ENCODE results near the gene NTRK3. TPM values are rescaled to one million over a fixed set of nuclear protein-coding genes. Genes with fewer than 3 reads are reported as not detected.

The NTRK3 gene
- total RNA-seq, 1 experiment from 2014 or later = not detected

DNA sequence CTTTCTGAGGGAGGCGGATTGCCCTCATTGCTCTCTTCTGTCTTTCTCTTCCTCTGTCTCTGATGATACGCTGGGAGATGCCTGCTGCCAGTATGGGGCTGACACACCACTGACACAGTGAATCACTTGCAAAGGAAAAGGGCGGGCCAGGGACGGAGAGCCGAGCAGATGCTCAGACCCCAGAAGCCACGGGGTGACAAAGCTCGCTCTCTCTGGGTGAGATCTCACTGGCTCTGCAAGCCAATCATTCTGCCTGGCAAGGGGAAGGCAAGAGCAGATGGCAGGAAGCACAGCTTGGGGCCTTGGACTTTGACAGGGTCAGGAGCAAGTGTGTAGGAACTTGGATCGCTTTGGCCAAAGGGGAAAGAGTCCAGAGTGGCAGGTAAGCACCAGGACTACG lies 198.7 kb downstream of the NTRK3 start:
- Histone ChIP-seq H3K4me3 (ENCODE audit: low read depth, low read length) (no peak overlapping the region), H3K27me3 (replicated peaks; ENCODE audit: control insufficient read depth, insufficient read depth, low read length) (no peaks in the 10 kb centered on the region), H3K4me1 (no peaks in the 10 kb centered on the region), H3K36me3 (ENCODE audit: control insufficient read depth, insufficient read depth, low read length) (no peaks in the 10 kb centered on the region), H3K9me3 (no peaks in the 10 kb centered on the region)
- ChIA-PET CTCF (no interaction called here), POLR2A (no interaction called here)
- H3K9me3 Mint-ChIP-seq (ENCODE audit: unreplicated experiment) = no peaks in the 10 kb centered on the region
- DNase-seq = no peak
- no peaks in the 10 kb centered on the region for H3K36me3 Mint-ChIP-seq (ENCODE audit: insufficient read depth, unreplicated experiment)
- no peak for TF ChIP-seq CTCF (IDR thresholded peaks at IDR 0.05; ENCODE audit: insufficient read depth in 1 of 2, low read depth in 1 of 2, low read length in 1 of 2, severe bottlenecking in 1 of 2, unreplicated experiment in 1 of 2)
- no peak overlapping the region for H3K4me3 Mint-ChIP-seq (ENCODE audit: unreplicated experiment)
- H3K27me3 Mint-ChIP-seq (ENCODE audit: insufficient read depth, unreplicated experiment) = peaks cover 6% of the 10 kb centered on the region
- no peaks in the 10 kb centered on the region for H3K4me1 Mint-ChIP-seq (ENCODE audit: low read depth, unreplicated experiment)
- BruUV-seq (replicated peaks) = no TSS peak
- intact Hi-C loops (cut with micrococcal nuclease; ENCODE audit: unreplicated experiment) = no loop called here
- H3K27ac Mint-ChIP-seq (ENCODE audit: unreplicated experiment) = no peak overlapping the region

DNA sequence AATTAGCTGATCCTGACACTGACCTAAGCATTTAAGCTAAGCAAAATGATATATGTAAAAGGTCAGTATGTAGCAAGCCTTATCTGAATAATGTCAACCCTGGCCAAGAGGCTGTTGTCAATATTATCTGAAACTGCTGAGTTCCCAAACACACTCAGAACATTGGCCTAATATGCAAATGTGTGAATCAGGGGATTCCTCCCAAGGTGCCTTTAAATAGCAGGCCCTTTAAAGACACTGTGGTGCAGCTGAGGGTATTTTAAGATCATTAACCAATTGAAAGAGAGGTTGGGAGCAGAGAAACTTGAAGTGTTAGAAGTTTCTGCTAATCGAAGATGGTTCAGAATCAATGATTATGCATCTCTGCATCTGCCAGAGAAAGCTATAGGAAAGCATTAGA lies 207.0 kb downstream of the NTRK3 start:
- Histone ChIP-seq H3K27me3 (replicated peaks; ENCODE audit: control insufficient read depth, insufficient read depth, low read length) (no peaks in the 10 kb centered on the region), H3K9me3 (no peaks in the 10 kb centered on the region), H3K4me1 (no peaks in the 10 kb centered on the region), H3K4me3 (ENCODE audit: low read depth, low read length) (no peak overlapping the region), H3K36me3 (ENCODE audit: control insufficient read depth, insufficient read depth, low read length) (no peaks in the 10 kb centered on the region)
- POLR2A ChIA-PET = no interaction called here
- DNase-seq = no peak
- H3K27ac Mint-ChIP-seq (ENCODE audit: unreplicated experiment) = no peak overlapping the region
- H3K36me3 Mint-ChIP-seq (ENCODE audit: insufficient read depth, unreplicated experiment) = no peaks in the 10 kb centered on the region
- H3K27me3 Mint-ChIP-seq (ENCODE audit: insufficient read depth, unreplicated experiment) = peaks cover 7% of the 10 kb centered on the region
- CTCF ChIA-PET = no interaction called here
- no peak for TF ChIP-seq CTCF (IDR thresholded peaks at IDR 0.05; ENCODE audit: insufficient read depth in 1 of 2, low read depth in 1 of 2, low read length in 1 of 2, severe bottlenecking in 1 of 2, unreplicated experiment in 1 of 2)
- H3K9me3 Mint-ChIP-seq (ENCODE audit: unreplicated experiment) = no peaks in the 10 kb centered on the region
- intact Hi-C loops (cut with micrococcal nuclease; ENCODE audit: unreplicated experiment) = no loop called here
- no peak overlapping the region for H3K4me3 Mint-ChIP-seq (ENCODE audit: unreplicated experiment)
- no peaks in the 10 kb centered on the region for H3K4me1 Mint-ChIP-seq (ENCODE audit: low read depth, unreplicated experiment)
- BruUV-seq (replicated peaks) = no TSS peak

DNA sequence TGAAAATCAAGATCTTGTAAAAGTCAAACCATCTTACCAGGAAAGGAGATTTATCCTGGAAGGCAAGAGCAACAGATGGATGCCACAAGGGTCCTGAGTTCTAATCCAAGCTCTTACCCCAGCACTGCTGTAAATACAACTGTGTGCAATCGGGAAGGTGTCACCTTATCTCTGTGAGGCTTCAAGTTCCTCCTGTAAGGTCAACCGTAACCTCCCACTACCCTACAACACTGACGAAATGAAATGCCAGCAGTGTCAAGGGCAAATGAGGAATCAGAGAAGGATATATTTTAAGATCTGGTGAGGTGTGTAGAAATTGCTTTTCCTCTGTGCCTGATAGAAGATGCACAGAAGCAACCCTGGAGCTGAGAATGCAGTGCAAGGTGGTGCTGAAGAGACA lies 207.8 kb downstream of the NTRK3 start:
- Mint-ChIP-seq H3K4me3 (ENCODE audit: unreplicated experiment) (no peak overlapping the region), H3K9me3 (ENCODE audit: unreplicated experiment) (no peaks in the 10 kb centered on the region), H3K36me3 (ENCODE audit: insufficient read depth, unreplicated experiment) (no peaks in the 10 kb centered on the region), H3K4me1 (ENCODE audit: low read depth, unreplicated experiment) (no peaks in the 10 kb centered on the region), H3K27me3 (ENCODE audit: insufficient read depth, unreplicated experiment) (peaks cover 7% of the 10 kb centered on the region), H3K27ac (ENCODE audit: unreplicated experiment) (no peak overlapping the region)
- CTCF ChIA-PET = no interaction called here
- Histone ChIP-seq H3K36me3 (ENCODE audit: control insufficient read depth, insufficient read depth, low read length) (no peaks in the 10 kb centered on the region), H3K4me3 (ENCODE audit: low read depth, low read length) (no peak overlapping the region), H3K9me3 (no peaks in the 10 kb centered on the region), H3K27me3 (replicated peaks; ENCODE audit: control insufficient read depth, insufficient read depth, low read length) (no peaks in the 10 kb centered on the region), H3K4me1 (no peaks in the 10 kb centered on the region)
- POLR2A ChIA-PET = no interaction called here
- intact Hi-C loops (cut with micrococcal nuclease; ENCODE audit: unreplicated experiment) = no loop called here
- no peak for DNase-seq
- no TSS peak for BruUV-seq (replicated peaks)
- TF ChIP-seq CTCF (IDR thresholded peaks at IDR 0.05; ENCODE audit: insufficient read depth in 1 of 2, low read depth in 1 of 2, low read length in 1 of 2, severe bottlenecking in 1 of 2, unreplicated experiment in 1 of 2) = no peak

Measured in Caco-2 (cell line).